Skin epidermis (tissue), 12 donors: ENCODE data around the gene CRIP1.
A peak's percentile ranks its signal among the peaks of the same experiment; 100 is the strongest.

Experiments used
- H3K27ac ChIP-seq, 21 experiments: fragments of 200-600 bp; sonication (generic) in 11 of 21; one replicate each; pipeline ENCODE4 v1.5.0; 2020; ENCODE audit warnings: mild to moderate bottlenecking in 3 of 21, inconsistent platforms in 2 of 21, moderate library complexity in 2 of 21
- H3K4me3 ChIP-seq, 7 experiments: fragments of 200-600 bp; sonication (generic) in 2 of 7; one replicate each; pipeline ENCODE4 v1.5.0; 2020; ENCODE audit warnings: inconsistent platforms in 2 of 7, mild to moderate bottlenecking in 2 of 7, moderate library complexity in 1 of 7

CRIP1 gene

DNA sequence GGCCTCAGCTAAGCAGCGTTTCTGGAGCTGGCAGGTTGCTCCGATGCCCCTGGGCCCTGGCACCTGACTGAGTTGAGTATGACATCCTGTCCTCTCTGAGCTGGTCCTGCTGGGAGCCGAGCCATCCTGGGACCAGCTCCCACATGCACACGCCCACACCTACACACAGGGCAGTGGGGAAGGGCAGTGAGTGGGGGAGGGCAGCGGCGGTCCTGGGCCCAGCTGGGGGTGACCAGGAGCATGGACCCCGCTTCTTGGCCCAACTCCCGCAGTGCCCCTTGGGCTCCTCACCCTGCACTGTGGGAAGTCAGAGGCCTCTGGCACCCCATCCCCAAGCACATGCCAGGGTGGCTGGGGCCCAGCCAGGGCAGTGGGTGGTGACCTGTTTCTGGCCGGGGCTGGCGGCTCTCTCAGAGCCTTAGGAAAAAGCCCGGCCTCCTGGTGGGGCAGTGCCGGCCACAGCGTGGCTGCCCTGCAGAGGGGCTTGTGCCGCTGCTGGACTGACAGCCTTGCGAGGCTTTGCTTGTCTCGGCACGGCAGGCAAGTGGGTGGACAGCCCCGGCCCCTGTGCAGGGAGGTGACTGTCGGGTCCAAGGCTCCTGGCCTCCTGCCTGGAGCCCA is 18.0 kb upstream of the CRIP1 start:
- H3K27ac ChIP-seq: peak overlapping the region in 7 of 21 experiments; percentile 18 to 73 (median 41)
- H3K4me3 ChIP-seq: no peak overlapping the region

- H3K27ac ChIP-seq: peak overlapping the region in 4 of 21 experiments; percentile 20 to 73 (median 36)
- H3K4me3 ChIP-seq: no peak overlapping the region
These were observed 17.0 kb upstream of the CRIP1 start for GRCh38 chr14:105469456-105470349.

DNA sequence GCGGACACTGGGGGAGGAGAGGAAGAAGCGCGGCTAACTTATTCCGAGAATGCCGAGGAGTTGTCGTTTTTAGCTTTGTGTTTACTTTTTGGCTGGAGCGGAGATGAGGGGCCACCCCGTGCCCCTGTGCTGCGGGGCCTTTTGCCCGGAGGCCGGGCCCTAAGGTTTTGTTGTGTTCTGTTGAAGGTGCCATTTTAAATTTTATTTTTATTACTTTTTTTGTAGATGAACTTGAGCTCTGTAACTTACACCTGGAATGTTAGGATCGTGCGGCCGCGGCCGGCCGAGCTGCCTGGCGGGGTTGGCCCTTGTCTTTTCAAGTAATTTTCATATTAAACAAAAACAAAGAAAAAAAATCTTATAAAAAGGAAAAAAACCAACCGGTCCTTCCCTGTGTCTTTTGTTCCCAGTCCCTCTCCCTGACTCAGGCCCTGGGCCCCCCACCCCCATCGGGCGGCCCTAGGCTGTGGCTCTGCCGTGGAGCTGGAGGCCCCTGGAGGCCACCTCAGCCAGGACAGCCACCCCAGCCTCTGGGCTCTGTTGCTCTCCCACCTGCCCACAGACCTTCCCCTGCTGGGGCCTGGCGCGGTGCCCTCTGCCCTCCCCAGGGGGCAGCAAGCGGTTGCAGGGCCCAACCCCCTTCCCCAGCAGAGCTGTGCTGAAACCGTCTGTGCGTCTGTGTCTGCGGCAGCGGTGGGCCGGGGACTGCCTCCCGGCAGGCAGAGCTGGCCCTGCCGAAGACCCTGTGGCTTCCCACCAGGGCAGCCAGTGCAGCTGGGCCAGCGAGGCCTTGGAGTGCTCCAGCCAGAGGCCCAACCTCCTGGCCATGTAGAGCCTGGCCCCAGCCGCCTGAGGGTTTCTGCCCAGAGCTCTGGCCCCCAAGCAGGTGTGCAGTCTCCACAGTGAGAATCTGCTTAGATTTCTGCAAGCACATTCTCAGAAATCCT is 16.1 kb upstream of the CRIP1 start:
- H3K27ac ChIP-seq: no peak overlapping the region

GRCh38 chr14:105471297-105471821 is 15.3 kb upstream of the CRIP1 start:
- peak overlapping the region in 3 of 21 experiments; percentile 23 to 96 (median 26) for H3K27ac ChIP-seq
- no peak overlapping the region for H3K4me3 ChIP-seq

More for the DNA sequence above, 16.1 kb upstream of the CRIP1 start:
- H3K4me3 ChIP-seq: no peak overlapping the region

GRCh38 chr14:105471823-105472485 is 14.7 kb upstream of the CRIP1 start:
- Histone ChIP-seq H3K4me3 (no peak overlapping the region), H3K27ac (peak overlapping the region in 4 of 21 experiments; percentile 17 to 96 (median 24))

GRCh38 chr14:105472486-105472991 is 14.1 kb upstream of the CRIP1 start:
- Histone ChIP-seq H3K4me3 (no peak overlapping the region), H3K27ac (peak overlapping the region in 3 of 21 experiments; percentile 23 to 96 (median 25))

DNA sequence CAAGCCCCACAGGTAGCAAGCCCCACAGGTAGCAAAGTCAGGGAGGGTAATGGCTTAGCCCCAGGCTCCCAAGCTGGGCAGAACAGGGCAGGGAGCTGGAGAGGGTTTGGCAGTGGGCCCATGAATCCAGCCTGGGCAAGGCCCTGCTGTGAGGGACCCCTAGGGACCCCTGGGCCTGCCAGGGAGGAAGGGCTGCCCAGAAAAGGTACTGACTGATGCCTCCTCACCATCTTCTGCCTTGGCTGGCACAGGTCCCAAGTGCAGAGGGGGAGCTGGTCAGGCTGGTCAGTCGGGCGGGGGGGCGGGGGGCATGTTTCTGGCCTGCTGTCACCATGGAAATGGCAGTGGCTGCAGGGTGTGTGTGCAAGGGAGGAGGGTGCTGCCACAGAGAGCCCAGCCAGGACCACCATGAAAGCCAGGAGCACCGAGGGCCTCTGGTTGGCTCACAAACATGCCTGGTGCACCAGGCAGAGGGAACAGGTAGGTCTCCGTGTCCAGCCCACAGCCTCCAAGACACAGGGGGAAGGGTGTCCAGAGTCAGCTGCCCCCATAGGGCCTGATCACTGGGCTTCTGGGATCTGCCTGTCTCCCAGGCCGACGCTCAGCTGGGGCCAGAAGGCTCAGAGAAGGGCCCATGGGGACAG is 13.5 kb upstream of the CRIP1 start:
- peak overlapping the region in 4 of 7 experiments; percentile 57 to 88 (median 68) for H3K4me3 ChIP-seq
- H3K27ac ChIP-seq: peak overlapping the region in 19 of 21 experiments; percentile 34 to 96 (median 79)

DNA sequence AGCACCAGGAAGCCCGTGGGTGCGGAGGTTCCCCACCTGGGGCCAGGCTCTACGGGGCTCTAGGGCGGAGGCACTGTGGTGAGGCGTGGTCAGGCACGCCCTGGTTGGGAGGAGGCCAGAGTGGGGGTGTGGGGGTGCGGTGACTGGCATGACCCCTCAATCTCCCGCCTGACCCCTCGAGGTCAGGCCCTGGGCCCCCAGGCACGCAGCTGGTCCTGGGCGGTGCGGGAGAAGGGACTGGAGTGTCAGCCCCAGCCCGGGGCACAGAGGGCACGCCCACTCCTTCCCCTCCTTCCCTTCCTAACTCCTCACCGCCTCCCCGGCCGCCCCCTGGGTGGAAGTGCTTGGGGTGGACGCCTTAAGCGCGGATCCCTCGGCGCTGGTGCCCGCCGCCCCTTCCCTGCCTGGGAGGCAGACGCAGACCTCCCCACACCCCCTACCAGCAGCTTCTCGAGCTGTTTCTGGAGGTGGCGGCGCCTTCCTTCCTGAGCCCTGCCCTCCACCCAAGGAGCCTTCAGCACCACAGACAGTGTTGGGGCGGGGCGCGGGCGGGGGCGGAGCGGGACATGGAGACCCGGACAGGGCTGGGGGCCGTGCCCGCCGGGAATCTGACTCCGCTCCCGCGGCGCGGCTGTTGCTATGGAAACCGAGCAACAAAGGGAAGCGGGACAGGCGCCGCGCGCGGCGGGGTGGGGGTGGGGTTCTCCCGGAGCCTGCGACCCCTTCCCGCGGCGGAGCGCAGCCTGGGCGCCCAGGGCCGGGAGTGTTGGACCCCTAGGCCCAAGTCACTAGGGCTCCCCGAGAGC is 12.8 kb upstream of the CRIP1 start:
- H3K27ac ChIP-seq: peak overlapping the region; percentile 34 to 96 (median 78)

DNA sequence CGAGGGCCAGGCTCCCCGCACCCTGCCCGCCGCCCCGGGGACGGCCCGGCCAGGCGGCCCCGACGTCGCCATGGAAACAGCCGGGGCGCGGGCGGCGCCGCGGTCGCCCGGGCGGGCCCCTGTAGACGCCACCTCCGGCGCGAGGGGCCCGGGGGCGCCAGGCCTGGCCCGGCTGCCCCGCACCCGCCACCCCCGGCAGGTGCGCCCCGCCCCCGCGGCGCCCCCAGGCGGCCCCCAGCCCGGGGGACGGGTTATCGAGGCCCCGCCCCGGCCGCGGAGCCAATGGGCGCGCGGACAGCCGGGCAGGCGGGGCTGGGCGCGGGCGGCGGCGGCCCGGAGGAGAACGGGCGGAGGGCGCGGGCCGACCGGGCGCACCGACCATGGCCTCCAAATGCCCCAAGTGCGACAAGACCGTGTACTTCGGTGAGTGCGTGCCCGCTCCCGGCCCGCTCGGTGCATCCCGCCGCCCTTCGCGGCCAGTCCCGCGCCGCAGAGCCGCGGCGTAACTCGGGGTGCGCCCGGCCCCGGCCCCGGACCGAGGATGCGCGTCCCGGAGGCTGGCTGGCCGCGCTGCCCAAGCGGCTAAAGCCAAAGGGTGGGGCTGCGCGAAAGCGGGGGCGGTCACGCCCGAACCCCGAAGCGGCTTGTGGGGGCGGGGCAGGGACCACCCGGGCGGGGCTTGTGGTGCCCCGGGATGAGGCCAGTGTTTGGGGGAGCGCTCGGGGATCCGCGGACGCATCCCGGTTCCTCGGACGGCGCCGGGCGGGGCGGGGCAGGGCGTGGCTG is 12.0 kb upstream of the CRIP1 start, which contains the start of gene CRIP2:
CRIP2 (plus strand) TSS at position 339 of the 786 bp plus-strand sequence; CDS start at position 381, 42 bp downstream.
- Histone ChIP-seq H3K4me3 (peak within 1 kb of the TSS; percentile 57 to 88 (median 73)), H3K27ac (peak within 1 kb of the TSS; percentile 75 to 98 (median 90))

More for the DNA sequence above, 12.8 kb upstream of the CRIP1 start:
- H3K4me3 ChIP-seq: peak overlapping the region; percentile 51 to 88 (median 57)

- Histone ChIP-seq H3K27ac (peak overlapping the region; percentile 75 to 98 (median 90)), H3K4me3 (peak overlapping the region; percentile 57 to 88 (median 73))
These were observed 11.2 kb upstream of the CRIP1 start for GRCh38 chr14:105475269-105476096.

- peak overlapping the region; percentile 57 to 88 (median 73) for H3K4me3 ChIP-seq
- H3K27ac ChIP-seq: peak overlapping the region; percentile 75 to 98 (median 90)
These were observed 10.4 kb upstream of the CRIP1 start for GRCh38 chr14:105476097-105476830.

- Histone ChIP-seq H3K27ac (peak overlapping the region in 20 of 21 experiments; percentile 75 to 98 (median 90)), H3K4me3 (peak overlapping the region; percentile 57 to 88 (median 73))
These were observed 9.6 kb upstream of the CRIP1 start for GRCh38 chr14:105476831-105477659.

DNA sequence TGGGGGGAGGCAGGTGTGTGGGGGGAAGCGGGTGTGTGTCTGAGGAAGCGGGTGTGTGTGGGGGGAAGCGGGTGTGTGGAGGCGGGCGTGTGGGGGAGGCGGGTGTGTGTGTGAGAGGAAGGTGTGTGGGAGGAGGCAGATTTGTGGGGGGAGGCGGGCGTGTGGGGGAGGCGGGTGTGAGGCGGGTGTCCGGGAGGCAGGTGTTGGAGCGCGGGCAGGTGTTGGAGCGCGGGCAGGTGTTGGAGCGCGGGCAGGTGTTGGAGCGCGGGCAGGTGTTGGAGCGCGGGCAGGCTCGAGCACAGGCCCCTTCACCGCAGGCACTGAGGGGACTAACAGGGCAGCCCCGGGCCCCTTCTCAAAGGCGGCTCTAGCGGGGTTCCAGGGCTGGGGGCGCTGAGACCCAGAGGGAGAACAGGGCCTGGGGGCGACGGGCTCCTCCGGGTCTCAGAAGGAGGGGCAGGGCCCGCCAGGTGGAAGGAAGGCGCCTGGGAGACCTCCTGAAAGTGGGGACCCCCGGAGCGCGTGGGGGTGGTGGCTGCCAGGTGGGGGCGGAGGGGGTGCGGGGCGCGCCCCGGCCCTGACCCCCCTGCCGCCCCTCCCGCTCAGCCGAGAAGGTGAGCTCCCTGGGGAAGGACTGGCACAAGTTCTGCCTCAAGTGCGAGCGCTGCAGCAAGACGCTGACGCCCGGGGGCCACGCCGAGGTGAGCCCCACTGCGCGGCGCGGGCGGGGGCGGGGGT is 8.9 kb upstream of the CRIP1 start:
- Histone ChIP-seq H3K4me3 (peak overlapping the region in 1 of 7 experiments; percentile 7), H3K27ac (peak overlapping the region in 9 of 21 experiments; percentile 29 to 98 (median 83))
